CD4-positive, alpha-beta T cell treated with Interleukin-15 for 4 hours (primary cell): ENCODE results near the gene SPRYD3.

Source experiments
- DNase-seq: peaks from one replicate; pipeline ENCODE4 v3.0.0-alpha.2; 2020; ENCODE audit warnings: low spot score

The SPRYD3 gene

GRCh38 chr12:53025250-53025649 lies 53.9 kb downstream of the SPRYD3 start:
- no peak for DNase-seq

- no peak for DNase-seq
Measured at GRCh38 chr12:53014709-53015108, 64.5 kb downstream of the SPRYD3 start.
